Astrocyte (in vitro differentiated cells and primary cell): ENCODE results near the gene TMEM8B.

ENCODE experiments used
- CTCF ChIP-seq: IDR thresholded peaks from 2 replicates; pipeline ENCODE4 v1.5.1; 2011; ENCODE audit warnings: low read depth, mild to moderate bottlenecking, inconsistent platforms, low read length, moderate library complexity; ENCODE audit not compliant: insufficient read depth
- EZH2 ChIP-seq: IDR thresholded peaks from 2 replicates; pipeline ENCODE4 v1.6.1; 2012; ENCODE audit warnings: mild to moderate bottlenecking, low read length, inconsistent platforms; ENCODE audit not compliant: insufficient read depth

GRCh38 chr9:35820076-35820475 is 9.0 kb upstream of the TMEM8B start:
- TF ChIP-seq CTCF (no peak), EZH2 (no peak)
